ENCODE measurements around the gene KLHL2.
A peak's percentile ranks its signal among the peaks of the same experiment; 100 is the strongest.
"Not testable (repeated sequence)": the region's sequence is repeated elsewhere in the genome, so short reads cannot be mapped to it uniquely, and the experiment has no call there.

The KLHL2 gene

GRCh38 chr4:165203541-165204461 lies 3.6 kb upstream of the KLHL2 start:
- no peak for DNase-seq

- peak; percentile 7 for DNase-seq
Observed at GRCh38 chr4:165204462-165204830, 2.9 kb upstream of the KLHL2 start.

- DNase-seq: no peak
Observed at GRCh38 chr4:165207016-165207430, 338 bp upstream of the KLHL2 start.

GRCh38 chr4:165208221-165208652 lies 876 bp downstream of the KLHL2 start:
- DNase-seq: no peak

GRCh38 chr4:165208741-165209388 lies 1.5 kb downstream of the KLHL2 start:
- DNase-seq: peak; percentile 12

- no peak for DNase-seq
Observed at GRCh38 chr4:165209796-165210195, 2.4 kb downstream of the KLHL2 start.

- DNase-seq: no peak
Observed at GRCh38 chr4:165210566-165210965, 3.2 kb downstream of the KLHL2 start.

GRCh38 chr4:165212647-165213046 lies 5.3 kb downstream of the KLHL2 start:
- DNase-seq: not testable (repeated sequence)

GRCh38 chr4:165213404-165213803 lies 6.0 kb downstream of the KLHL2 start:
- not testable (repeated sequence) for DNase-seq

- not testable (repeated sequence) for DNase-seq
Observed at GRCh38 chr4:165213991-165214709, 6.8 kb downstream of the KLHL2 start.

GRCh38 chr4:165215034-165215751 lies 7.8 kb downstream of the KLHL2 start:
- peak; percentile 32 for DNase-seq

- DNase-seq: not testable (repeated sequence)
Observed at GRCh38 chr4:165215761-165216487, 8.6 kb downstream of the KLHL2 start.

- DNase-seq: no peak
Observed at GRCh38 chr4:165217325-165217724, 10.0 kb downstream of the KLHL2 start.

- DNase-seq: not testable (repeated sequence)
Observed at GRCh38 chr4:165221306-165221705, 13.9 kb downstream of the KLHL2 start.

- not testable (repeated sequence) for DNase-seq
Observed at GRCh38 chr4:165221993-165222650, 14.8 kb downstream of the KLHL2 start.

GRCh38 chr4:165222651-165222994 lies 15.3 kb downstream of the KLHL2 start:
- no peak for DNase-seq

GRCh38 chr4:165227401-165227800 lies 20.0 kb downstream of the KLHL2 start:
- DNase-seq: not testable (repeated sequence)

- not testable (repeated sequence) for DNase-seq
Observed at GRCh38 chr4:165229490-165230200, 22.3 kb downstream of the KLHL2 start.

GRCh38 chr4:165232623-165233433 lies 25.5 kb downstream of the KLHL2 start:
- not testable (repeated sequence) for DNase-seq

GRCh38 chr4:165234766-165235165 lies 27.4 kb downstream of the KLHL2 start:
- no peak for DNase-seq
